ENCODE data around the gene SLC18A3.

DNA sequence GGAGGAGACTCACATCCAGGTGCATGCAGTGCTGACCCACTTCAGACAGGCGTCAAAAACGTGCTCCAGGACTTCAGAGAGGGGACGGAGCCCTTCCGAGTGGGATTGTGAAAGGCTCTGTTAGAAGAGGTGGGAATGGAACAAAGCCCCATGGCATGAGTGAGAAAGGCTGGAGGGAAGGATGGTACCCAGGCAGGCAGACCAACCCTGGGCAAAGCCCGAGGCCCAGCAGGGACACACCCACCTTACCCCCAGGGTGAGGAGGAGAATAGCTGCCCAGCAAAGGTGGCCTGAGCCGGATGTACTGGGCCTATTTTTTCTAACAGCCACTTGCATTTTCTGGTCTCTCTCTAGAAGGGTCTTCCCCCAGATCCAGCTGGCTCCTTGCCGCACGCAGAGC, 18.5 kb downstream of the SLC18A3 start:
- TF ChIP-seq, protein P1, sequence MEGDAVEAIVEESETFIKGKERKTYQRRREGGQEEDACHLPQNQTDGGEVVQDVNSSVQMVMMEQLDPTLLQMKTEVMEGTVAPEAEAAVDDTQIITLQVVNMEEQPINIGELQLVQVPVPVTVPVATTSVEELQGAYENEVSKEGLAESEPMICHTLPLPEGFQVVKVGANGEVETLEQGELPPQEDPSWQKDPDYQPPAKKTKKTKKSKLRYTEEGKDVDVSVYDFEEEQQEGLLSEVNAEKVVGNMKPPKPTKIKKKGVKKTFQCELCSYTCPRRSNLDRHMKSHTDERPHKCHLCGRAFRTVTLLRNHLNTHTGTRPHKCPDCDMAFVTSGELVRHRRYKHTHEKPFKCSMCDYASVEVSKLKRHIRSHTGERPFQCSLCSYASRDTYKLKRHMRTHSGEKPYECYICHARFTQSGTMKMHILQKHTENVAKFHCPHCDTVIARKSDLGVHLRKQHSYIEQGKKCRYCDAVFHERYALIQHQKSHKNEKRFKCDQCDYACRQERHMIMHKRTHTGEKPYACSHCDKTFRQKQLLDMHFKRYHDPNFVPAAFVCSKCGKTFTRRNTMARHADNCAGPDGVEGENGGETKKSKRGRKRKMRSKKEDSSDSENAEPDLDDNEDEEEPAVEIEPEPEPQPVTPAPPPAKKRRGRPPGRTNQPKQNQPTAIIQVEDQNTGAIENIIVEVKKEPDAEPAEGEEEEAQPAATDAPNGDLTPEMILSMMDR (IDR thresholded peaks at IDR 0.05), result no peak
- no peak for TF ChIP-seq POLR2A (IDR thresholded peaks at IDR 0.05)

Data from uterus (tissue), 2 donors.